Right lobe of liver (tissue), 4 donors: ENCODE data around the gene PWWP3B.

Experiments used
- POLR2A ChIP-seq: fragments of 450-650 bp; IDR thresholded peaks from one replicate; pipeline ENCODE4 v1.6.1; 2017; ENCODE audit warnings: antibody characterized with exemption, mild to moderate bottlenecking
- TF ChIP-seq, protein P1 (sequence below), 4 donors: fragments of 200-600 bp in 3 of 4; fragments of 450-650 bp in 1 of 4; IDR thresholded peaks; one replicate each; pipeline versions ENCODE4 v1.5.1 to v1.8.0; 2016 to 2022; ENCODE audit warnings: antibody characterized with exemption in 4 of 4, mild to moderate bottlenecking in 2 of 4
- donor health status: DM: no; HTN: no; CAD: no.
- donor health status: DM: no; HTN: no; CAD: no.
- donor health status: DM: no; HTN: yes; CAD: no.

DNA sequence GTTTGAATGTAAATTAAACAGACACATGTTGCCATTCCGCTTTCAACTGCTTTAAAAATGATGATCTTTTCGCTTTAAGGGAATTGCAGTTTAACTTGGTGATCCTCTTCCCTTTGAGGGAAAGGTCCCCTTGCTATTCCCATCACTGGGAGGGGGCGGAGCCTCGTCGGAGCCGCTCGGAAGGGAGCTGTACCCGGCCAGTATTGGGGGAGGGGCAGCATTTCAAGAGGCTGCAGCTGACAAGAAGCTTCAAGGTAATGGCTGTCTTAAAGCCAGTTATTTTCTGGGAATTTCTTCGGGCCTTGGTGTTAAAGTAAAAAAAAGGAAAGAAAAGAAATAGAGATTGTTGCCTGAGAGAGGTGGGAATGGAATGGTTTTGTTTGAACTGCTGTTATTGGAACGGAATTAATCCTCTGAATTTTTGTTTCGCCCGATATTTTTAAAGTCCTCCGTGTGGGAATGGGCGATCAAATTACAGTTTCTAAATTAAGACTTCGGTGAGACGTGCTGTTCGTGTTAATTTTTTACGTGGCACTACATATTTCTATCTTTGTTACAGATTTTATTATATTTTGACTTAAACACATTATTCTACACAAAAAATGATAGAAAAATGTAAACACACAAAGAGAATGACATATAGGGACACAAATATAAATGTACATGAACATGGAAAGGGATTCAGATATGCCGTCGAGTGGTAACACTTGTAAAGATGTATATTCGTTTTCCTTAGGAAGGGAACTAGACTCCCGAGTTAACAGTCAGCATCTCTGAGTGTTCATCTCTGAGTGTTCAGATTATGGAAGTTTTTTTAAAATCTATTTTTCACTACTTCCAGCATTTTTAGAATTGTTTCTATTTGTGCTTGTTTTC is 9.2 kb downstream of the PWWP3B start:
- TF ChIP-seq, protein P1, sequence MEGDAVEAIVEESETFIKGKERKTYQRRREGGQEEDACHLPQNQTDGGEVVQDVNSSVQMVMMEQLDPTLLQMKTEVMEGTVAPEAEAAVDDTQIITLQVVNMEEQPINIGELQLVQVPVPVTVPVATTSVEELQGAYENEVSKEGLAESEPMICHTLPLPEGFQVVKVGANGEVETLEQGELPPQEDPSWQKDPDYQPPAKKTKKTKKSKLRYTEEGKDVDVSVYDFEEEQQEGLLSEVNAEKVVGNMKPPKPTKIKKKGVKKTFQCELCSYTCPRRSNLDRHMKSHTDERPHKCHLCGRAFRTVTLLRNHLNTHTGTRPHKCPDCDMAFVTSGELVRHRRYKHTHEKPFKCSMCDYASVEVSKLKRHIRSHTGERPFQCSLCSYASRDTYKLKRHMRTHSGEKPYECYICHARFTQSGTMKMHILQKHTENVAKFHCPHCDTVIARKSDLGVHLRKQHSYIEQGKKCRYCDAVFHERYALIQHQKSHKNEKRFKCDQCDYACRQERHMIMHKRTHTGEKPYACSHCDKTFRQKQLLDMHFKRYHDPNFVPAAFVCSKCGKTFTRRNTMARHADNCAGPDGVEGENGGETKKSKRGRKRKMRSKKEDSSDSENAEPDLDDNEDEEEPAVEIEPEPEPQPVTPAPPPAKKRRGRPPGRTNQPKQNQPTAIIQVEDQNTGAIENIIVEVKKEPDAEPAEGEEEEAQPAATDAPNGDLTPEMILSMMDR (IDR thresholded peaks at IDR 0.05), result no peak
- no peak for TF ChIP-seq POLR2A
